Glutamatergic neuron (in vitro differentiated cells): ENCODE data around the gene CD2AP. TPM values are rescaled to one million over a fixed set of nuclear protein-coding genes. Genes with fewer than 3 reads are reported as not detected.

Source experiments
- DNase-seq: peaks from one replicate; pipeline ENCODE4 v3.0.0; 2022
- H3K27ac Mint-ChIP-seq: one replicate; pipeline ENCODE4 v1.8.0; 2020; ENCODE audit warnings: mild to moderate bottlenecking, mixed read lengths, inconsistent platforms; ENCODE audit not compliant: unreplicated experiment
- H3K27me3 Mint-ChIP-seq: one replicate; pipeline ENCODE4 v1.8.0; 2020; ENCODE audit warnings: mild to moderate bottlenecking, moderate library complexity, mixed read lengths, inconsistent platforms; ENCODE audit not compliant: unreplicated experiment
- H3K36me3 Mint-ChIP-seq: one replicate; pipeline ENCODE4 v1.8.0; 2020; ENCODE audit warnings: mild to moderate bottlenecking, mixed read lengths, inconsistent platforms; ENCODE audit not compliant: unreplicated experiment
- H3K4me1 Mint-ChIP-seq: one replicate; pipeline ENCODE4 v1.8.0; 2020; ENCODE audit warnings: mild to moderate bottlenecking, low read depth, mixed read lengths, inconsistent platforms; ENCODE audit not compliant: unreplicated experiment
- H3K4me3 Mint-ChIP-seq: one replicate; pipeline ENCODE4 v1.8.0; 2020; ENCODE audit warnings: mild to moderate bottlenecking, mixed read lengths, inconsistent platforms; ENCODE audit not compliant: unreplicated experiment
- H3K9me3 Mint-ChIP-seq: one replicate; pipeline ENCODE4 v1.8.0; 2020; ENCODE audit warnings: mild to moderate bottlenecking, moderate library complexity, mixed read lengths, inconsistent platforms; ENCODE audit not compliant: unreplicated experiment
- total RNA-seq: library from RNA; stranded (reverse); fragmentation: NEBNext Ultra II Directional; extraction: Animal tissue kit (Norgen Biotek cat#: 25700); gene quantifications from one replicate; pipeline ENCODE4 v1.2.1, GENCODE V29; 2021; ENCODE audit not compliant: unreplicated experiment
- TF ChIP-seq, protein P1 (sequence below): fragments of 200-600 bp; sonication (generic); IDR thresholded peaks from one replicate; pipeline ENCODE4 v1.5.0; 2021; ENCODE audit not compliant: partially characterized antibody, unreplicated experiment

CD2AP gene
- total RNA-seq, 1 donor from 2014 or later = 14.9 TPM

DNA sequence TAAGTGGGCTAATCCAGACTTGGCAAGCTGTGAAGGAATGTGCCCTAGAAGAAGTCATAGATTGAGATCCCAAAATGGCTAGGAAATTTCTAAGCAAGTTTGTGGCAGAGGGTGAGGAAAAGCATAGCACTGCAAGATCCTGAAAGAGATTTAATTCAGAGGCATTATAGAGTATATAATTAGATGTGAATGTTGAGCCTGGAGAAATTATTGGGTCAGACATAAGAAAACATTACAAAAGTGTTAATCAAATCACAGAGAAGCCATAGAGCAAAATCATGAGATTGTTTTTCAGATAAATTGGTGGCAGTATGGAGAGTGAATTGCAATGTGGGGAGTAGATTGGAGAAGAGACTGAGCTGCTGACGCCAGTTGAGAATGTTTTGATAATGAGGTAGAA lies 90.0 kb downstream of the CD2AP start:
- Mint-ChIP-seq H3K27me3 (no peaks in the 10 kb centered on the region), H3K27ac (no peak overlapping the region), H3K36me3 (no peaks in the 10 kb centered on the region), H3K4me1 (peaks cover 6% of the 10 kb centered on the region), H3K9me3 (no peaks in the 10 kb centered on the region), H3K4me3 (no peak overlapping the region)
- TF ChIP-seq, protein P1, sequence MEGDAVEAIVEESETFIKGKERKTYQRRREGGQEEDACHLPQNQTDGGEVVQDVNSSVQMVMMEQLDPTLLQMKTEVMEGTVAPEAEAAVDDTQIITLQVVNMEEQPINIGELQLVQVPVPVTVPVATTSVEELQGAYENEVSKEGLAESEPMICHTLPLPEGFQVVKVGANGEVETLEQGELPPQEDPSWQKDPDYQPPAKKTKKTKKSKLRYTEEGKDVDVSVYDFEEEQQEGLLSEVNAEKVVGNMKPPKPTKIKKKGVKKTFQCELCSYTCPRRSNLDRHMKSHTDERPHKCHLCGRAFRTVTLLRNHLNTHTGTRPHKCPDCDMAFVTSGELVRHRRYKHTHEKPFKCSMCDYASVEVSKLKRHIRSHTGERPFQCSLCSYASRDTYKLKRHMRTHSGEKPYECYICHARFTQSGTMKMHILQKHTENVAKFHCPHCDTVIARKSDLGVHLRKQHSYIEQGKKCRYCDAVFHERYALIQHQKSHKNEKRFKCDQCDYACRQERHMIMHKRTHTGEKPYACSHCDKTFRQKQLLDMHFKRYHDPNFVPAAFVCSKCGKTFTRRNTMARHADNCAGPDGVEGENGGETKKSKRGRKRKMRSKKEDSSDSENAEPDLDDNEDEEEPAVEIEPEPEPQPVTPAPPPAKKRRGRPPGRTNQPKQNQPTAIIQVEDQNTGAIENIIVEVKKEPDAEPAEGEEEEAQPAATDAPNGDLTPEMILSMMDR = no peak
- DNase-seq = no peak

DNA sequence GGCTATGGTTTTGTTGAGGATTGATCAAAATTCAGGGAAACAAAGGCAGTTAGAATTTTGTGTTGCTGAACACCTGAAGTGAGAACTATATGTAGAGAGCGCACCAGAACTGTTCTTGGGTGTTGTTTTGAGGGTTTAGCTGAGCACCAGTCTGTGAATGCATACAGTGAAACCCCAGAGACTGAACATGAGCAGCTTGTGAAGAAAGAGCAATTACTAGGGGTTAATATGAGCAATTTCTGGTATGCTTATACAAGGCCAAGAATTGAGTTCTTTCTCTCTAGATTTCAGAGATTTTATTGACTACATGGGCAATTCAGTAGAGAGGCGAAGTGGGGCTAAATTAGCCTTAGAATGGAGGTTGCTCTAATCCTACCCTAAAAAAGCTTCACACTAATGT lies 93.9 kb downstream of the CD2AP start:
- Mint-ChIP-seq H3K27ac (no peak overlapping the region), H3K4me1 (peaks cover 6% of the 10 kb centered on the region), H3K9me3 (no peaks in the 10 kb centered on the region), H3K4me3 (no peak overlapping the region), H3K36me3 (no peaks in the 10 kb centered on the region), H3K27me3 (no peaks in the 10 kb centered on the region)
- TF ChIP-seq, protein P1 = no peak
- no peak for DNase-seq

DNA sequence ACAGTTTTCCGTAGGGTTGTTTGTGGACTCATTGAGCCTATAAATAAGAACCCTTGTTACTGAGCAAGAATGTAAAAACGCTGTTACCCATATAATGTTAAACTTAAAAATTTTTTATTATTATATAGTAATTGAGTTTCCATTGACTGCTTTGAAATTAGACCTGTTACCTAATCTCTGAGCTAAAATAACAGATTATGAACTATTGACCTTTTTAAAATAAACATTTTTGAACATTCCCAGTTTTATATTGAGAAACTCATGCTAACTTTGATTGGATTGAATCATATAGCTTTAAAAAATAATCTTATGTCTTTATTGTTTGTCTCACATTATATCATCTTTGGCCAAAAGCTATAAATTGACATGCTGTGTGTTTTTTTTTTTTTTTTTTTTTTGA lies 95.5 kb downstream of the CD2AP start:
- Mint-ChIP-seq H3K27ac (no peak overlapping the region), H3K4me3 (no peak overlapping the region), H3K9me3 (no peaks in the 10 kb centered on the region), H3K36me3 (no peaks in the 10 kb centered on the region), H3K27me3 (no peaks in the 10 kb centered on the region), H3K4me1 (peaks cover 6% of the 10 kb centered on the region)
- TF ChIP-seq, protein P1 = no peak
- DNase-seq = no peak

DNA sequence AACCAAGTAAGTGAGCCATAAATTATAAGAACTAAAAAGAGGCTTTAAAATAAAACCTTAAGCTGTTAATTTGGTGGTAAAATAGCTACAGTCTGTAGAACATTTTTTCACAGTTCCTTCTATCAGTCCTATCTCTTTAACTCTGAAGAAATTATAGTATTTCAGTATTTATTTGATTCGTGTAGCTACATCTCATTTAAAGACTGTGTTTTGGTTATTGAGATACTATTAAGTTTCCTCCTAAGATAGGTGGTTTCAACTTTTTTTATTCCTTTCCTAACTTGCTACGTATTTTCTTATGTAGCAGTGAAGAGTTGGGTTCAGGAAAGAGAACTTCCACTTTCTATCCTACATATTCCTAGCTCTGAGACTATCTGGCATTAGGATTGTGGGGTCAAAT lies 97.2 kb downstream of the CD2AP start:
- DNase-seq = no peak
- TF ChIP-seq, protein P1 = no peak
- no peaks in the 10 kb centered on the region for H3K27me3 Mint-ChIP-seq
- no peaks in the 10 kb centered on the region for H3K36me3 Mint-ChIP-seq
- H3K4me3 Mint-ChIP-seq = no peak overlapping the region
- H3K9me3 Mint-ChIP-seq = no peaks in the 10 kb centered on the region
- peaks cover 6% of the 10 kb centered on the region for H3K4me1 Mint-ChIP-seq
- H3K27ac Mint-ChIP-seq = no peak overlapping the region

DNA sequence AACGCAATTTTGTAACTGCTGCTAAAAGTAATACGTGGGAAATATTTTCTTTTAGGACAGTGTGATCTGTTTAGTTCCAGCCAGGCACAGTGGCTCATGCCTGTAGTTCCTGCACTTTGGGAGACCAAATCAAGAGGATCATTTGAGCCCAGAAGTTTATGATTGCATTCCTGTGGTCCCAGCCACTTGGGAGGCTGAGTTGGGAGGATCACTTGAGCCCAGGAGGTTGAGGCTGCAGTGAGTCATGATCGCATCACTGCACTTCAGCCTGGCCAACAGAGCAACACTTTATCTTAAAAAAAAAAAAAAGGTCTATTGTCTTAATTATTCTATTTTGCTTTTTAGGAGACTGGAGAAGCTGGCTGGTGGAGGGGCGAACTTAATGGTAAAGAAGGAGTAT lies 101.5 kb downstream of the CD2AP start:
- Mint-ChIP-seq H3K27ac (no peak overlapping the region), H3K27me3 (no peaks in the 10 kb centered on the region), H3K4me1 (no peaks in the 10 kb centered on the region), H3K4me3 (no peak overlapping the region), H3K36me3 (no peaks in the 10 kb centered on the region), H3K9me3 (no peaks in the 10 kb centered on the region)
- DNase-seq = no peak
- TF ChIP-seq, protein P1 = no peak
